Heart left ventricle (tissue), 13 donors: Measurements from ENCODE around the gene SFMBT2.

ENCODE experiments used
- POLR2A ChIP-seq, 2 donors: fragments of 450-650 bp; IDR thresholded peaks; one replicate each; pipeline ENCODE4 v1.6.1; 2017; ENCODE audit warnings: antibody characterized with exemption in 2 of 2, mild to moderate bottlenecking in 2 of 2, moderate library complexity in 2 of 2
- TF ChIP-seq, protein P1 (sequence below), 12 donors: fragments of 200-600 bp; sonication (generic) in 4 of 12; IDR thresholded peaks; one replicate each; pipeline versions ENCODE4 v1.5.0 to v1.8.0; 2018 to 2022; ENCODE audit warnings: antibody characterized with exemption in 12 of 12, mild to moderate bottlenecking in 5 of 12
- donor health status: ischemic (EF 13 %, LVEDD 7.1; RV severe dilation, severe dysfunction).
- donor health status: DM: no; HTN: yes; CAD: no.
- donor health status: DM: no; HTN: no; CAD: no.
- donor health status: ischemic (EF 25% LVEDD 6.9; RV normal size, moderate dysfunction).
- donor health status: ischemic (EF 25% LVEDD 5.7; RV mildly dilated, moderate dysfunction).
- donor health status: ischemic (EF 35%, LVEDD 5.7; RV mildly dilated, moderate dysfunction).
- donor health status: nonischemic (EF 11% LVEDD 7.7; RV severe dilation, severe dysfunction).
- donor health status: DM: yes; HTN: yes; CAD: no.
- donor health status: PGD.
- donor health status: ischemic (EF 29% LVEDD 5.4; RV normal size, mild dysfunction).
- donor health status: nonischemic (EF 23%, LVEDD 6.1; RV moderate dilation, normal function).

DNA sequence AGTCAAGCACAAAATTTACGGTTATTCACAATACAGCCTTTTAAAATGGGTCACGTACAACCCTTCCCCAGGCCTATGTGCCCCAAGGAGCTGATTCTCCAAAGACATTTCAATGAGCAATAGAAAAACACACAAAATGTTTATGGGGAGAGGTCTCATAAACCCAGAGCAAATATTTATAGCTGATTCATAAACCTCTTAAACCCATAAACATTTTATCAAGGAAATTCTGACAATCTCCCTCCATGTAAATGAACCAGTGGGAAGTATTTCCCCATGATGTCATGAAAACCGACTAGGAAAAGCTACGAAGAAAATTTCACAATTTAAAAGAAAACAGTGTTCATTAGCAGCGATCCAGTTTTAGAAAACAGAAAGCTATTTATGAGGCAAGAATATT lies 36.0 kb downstream of the SFMBT2 start:
- TF ChIP-seq, protein P1, sequence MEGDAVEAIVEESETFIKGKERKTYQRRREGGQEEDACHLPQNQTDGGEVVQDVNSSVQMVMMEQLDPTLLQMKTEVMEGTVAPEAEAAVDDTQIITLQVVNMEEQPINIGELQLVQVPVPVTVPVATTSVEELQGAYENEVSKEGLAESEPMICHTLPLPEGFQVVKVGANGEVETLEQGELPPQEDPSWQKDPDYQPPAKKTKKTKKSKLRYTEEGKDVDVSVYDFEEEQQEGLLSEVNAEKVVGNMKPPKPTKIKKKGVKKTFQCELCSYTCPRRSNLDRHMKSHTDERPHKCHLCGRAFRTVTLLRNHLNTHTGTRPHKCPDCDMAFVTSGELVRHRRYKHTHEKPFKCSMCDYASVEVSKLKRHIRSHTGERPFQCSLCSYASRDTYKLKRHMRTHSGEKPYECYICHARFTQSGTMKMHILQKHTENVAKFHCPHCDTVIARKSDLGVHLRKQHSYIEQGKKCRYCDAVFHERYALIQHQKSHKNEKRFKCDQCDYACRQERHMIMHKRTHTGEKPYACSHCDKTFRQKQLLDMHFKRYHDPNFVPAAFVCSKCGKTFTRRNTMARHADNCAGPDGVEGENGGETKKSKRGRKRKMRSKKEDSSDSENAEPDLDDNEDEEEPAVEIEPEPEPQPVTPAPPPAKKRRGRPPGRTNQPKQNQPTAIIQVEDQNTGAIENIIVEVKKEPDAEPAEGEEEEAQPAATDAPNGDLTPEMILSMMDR (IDR thresholded peaks at IDR 0.05), result no peak
- TF ChIP-seq POLR2A (IDR thresholded peaks at IDR 0.05), result no peak
